Gastrocnemius medialis (tissue), 4 donors: ENCODE data around the gene SMAD1.
"Not testable (repeated sequence)": the region's sequence is repeated elsewhere in the genome, so short reads cannot be mapped to it uniquely, and the experiment has no call there.

Source experiments
- POLR2A ChIP-seq, 2 donors: fragments of 450-650 bp; IDR thresholded peaks; one replicate each; pipeline ENCODE4 v1.6.1; 2017; ENCODE audit warnings: antibody characterized with exemption in 2 of 2, mild to moderate bottlenecking in 2 of 2, moderate library complexity in 2 of 2
- TF ChIP-seq, protein P1 (sequence below), 5 experiments: fragments of 450-650 bp in 3 of 5; fragments of 200-600 bp in 2 of 5; sonication (generic) in 2 of 5; IDR thresholded peaks in 4 of 5; conservative IDR thresholded peaks in 1 of 5; 1 replicate in 4 of 5; 2 replicates in 1 of 5; pipeline ENCODE4 v1.5.1; 2016 to 2019; ENCODE audit warnings: antibody characterized with exemption in 5 of 5, mild to moderate bottlenecking in 3 of 5, moderate library complexity in 3 of 5

DNA sequence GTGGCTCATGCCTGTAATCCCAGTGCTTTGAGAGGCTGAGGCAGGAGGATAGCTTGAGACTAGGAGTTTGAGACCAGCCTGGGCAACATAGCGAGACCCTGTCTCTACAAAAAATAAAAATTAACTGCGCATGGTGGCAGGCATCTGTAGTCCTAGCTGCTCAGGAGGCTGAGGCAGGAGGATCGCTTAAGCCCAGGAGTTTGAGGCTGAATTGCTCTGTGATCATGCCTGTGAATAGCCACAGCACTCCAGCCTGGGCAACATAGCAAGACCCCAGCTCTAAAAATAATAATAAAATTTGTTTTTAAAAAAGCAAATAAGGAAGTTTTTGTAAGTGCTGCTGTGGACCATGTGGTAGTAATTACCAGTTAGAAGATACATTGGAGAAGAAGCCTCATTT lies 51.8 kb downstream of the SMAD1 start:
- TF ChIP-seq, protein P1, sequence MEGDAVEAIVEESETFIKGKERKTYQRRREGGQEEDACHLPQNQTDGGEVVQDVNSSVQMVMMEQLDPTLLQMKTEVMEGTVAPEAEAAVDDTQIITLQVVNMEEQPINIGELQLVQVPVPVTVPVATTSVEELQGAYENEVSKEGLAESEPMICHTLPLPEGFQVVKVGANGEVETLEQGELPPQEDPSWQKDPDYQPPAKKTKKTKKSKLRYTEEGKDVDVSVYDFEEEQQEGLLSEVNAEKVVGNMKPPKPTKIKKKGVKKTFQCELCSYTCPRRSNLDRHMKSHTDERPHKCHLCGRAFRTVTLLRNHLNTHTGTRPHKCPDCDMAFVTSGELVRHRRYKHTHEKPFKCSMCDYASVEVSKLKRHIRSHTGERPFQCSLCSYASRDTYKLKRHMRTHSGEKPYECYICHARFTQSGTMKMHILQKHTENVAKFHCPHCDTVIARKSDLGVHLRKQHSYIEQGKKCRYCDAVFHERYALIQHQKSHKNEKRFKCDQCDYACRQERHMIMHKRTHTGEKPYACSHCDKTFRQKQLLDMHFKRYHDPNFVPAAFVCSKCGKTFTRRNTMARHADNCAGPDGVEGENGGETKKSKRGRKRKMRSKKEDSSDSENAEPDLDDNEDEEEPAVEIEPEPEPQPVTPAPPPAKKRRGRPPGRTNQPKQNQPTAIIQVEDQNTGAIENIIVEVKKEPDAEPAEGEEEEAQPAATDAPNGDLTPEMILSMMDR (IDR thresholded peaks at IDR 0.05 in 4 of 5, conservative IDR thresholded peaks at IDR 0.05 in 1 of 5) = not testable (repeated sequence)
- TF ChIP-seq POLR2A (IDR thresholded peaks at IDR 0.05) = not testable (repeated sequence)
